Measurements from ENCODE around the gene RIPOR2. TPM values are rescaled to one million over a fixed set of nuclear protein-coding genes. Genes with fewer than 3 reads are reported as not detected.
"Not testable (repeated sequence)": the region's sequence is repeated elsewhere in the genome, so short reads cannot be mapped to it uniquely, and the experiment has no call there.

Gene RIPOR2
- polyA plus RNA-seq, 10 donors: 21.6 to 43.0 (median 25.5) TPM

DNA sequence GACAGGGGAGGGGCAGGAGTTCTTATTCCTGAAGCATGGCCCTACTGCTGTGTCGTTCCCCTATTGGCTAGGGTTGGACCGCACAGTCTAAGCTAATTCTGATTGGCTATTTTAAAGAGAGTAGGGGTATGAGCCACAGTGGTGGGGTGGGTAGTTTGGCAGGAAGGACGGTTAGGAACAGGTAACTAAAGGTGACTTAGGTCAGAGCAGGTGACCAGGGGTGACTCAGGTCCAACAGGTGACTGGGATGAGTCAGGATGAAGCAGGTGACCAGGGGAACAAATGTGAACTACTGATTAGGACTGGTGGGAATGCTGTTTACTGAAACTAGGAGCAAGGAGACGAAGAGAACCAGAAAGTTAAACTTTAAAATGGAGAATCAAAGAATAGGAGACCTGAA lies 58.0 kb downstream of the RIPOR2 start:
- DNase-seq: not testable (repeated sequence)

DNA sequence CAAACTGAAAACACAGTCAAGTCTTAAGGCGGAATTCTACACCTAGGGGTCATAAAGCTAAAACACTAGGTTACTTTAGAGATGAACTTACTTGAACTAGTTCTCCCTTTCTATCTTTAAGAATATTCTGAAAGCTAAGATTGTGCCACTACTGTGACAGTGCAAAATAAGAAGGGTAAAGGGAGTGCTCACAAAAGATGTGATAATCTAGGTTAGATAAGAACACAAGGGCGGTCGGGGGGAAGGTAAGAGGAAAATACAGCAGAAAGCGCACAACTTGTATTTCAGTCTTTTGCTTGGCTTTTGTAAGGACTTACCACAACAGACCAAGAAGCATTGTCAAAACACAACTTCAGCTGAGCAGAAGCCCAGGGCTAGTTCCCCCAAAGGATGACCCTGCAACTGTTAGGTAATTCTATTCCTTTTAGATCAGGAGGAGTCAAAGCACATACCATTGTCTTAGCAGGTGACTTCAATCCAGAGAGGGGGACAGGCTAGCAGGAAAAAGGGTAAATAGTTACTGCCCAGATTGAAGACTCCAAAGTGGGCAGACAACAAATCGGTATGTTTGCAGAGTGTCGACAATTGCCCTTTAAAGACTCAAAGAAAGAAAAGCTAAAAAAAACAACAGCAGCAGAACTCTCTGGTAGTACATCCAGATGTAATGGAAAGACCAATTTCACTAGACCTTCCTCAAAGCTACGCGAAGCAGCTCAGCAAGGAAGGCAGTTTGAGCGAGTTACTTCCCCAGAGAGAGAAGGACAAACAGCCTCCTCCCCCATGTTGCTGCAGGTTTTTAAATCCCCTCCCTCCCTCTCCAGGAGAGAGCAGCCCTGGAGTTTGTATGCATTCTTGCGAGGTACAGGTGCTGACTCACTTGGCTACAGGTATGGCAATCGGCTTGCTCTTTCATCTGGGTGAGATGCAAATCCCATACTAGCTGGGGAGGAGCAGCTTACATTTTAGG lies 59.0 kb downstream of the RIPOR2 start:
- no peak for DNase-seq

DNA sequence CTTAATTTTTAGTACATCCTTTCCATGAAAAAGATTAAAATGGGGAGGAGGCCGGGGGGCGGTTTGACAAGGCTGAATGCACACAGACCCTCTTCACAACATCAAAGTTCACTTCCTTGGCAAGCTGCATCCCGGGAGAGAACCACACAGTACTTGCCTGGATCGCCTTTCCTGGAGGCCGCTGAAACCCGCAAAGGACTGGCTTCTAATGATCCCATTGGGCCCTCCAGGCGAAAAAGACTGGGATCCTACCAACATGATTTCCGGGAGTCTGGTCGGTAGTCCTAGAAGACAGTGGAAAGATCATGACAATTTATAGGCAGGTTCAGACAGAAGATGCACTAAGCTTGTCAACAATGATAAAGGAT lies 60.2 kb downstream of the RIPOR2 start:
- DNase-seq: peak in 1 of 3 donors; percentile 47

- peak; percentile 57 to 92 (median 82) for DNase-seq
Observed at GRCh38 chr6:24874776-24875533, 60.8 kb downstream of the RIPOR2 start.

DNA sequence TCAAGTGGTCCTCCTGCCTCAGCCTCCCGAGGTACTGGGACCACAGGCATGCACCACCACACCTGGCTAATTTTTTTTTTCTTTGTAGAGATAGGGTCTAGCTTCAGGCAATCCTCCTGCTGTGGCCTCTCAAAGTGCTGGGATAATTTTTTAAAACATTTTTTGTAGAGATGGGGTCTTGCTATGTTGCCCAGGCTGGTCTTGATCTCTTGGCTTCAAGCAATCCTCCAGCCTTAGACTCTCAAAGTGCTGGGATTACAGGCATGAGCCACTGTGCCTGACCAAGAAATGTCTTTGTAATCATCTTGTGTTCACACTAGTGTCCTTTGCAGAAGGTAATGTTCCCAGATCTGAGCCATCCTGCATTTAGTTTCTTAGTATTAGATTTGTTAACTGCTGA lies 61.6 kb downstream of the RIPOR2 start:
- DNase-seq: no peak

GRCh38 chr6:24872779-24873178 lies 63.0 kb downstream of the RIPOR2 start:
- DNase-seq: no peak

- DNase-seq: no peak
Observed at GRCh38 chr6:24868765-24869164, 67.0 kb downstream of the RIPOR2 start.

DNA sequence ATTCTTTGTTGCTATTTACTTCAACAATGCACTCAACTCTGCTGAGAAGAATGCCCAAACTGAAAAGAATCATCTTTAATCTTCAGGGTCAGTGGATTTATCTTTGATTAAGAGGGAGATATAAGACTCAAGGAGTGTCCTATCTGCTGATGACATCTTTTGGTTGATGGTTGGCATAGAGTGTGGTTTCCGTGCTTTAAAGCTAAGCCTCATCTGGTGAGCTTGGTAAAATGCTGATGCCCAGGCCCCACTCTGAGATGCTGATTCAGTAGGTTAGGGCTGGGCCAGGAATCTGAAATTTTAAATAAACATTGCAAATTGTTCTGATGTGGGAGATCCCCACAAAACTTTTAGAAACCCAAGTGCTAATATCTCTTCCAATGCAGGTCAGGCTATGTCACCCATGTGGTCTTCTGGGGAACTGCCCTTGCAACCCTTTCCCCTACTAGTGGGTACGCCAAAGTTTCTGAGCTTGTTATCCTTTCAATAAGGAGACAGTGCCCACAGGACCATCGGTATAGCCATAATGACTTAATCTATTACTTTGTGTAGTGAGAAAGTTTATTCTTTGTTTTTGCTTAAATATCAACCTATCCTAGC lies 68.6 kb downstream of the RIPOR2 start:
- DNase-seq: no peak

- no peak for DNase-seq
Observed at GRCh38 chr6:24865161-24865560, 70.6 kb downstream of the RIPOR2 start.

DNA sequence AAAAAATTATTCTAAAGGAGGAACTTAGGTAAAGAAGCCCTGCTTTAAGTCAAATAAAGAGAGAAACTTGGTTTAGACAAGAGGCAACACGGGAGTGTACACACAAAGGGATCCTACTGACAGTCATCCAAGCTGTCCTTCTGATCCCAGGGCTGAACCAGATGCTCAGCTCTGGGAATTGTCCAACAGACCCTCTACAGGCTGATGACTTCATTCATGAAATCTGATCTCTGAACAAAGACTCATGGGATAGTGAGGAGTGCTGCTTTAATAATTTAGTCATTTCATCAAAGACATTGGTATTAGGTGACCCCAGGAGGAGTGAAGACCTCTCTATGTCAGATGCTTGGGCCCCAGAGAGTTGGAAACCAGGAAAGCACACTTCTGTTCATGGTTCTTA lies 71.4 kb downstream of the RIPOR2 start:
- peak; percentile 54 to 76 (median 56) for DNase-seq

GRCh38 chr6:24861934-24862333 lies 73.8 kb downstream of the RIPOR2 start:
- DNase-seq: no peak

- no peak for DNase-seq
Observed at GRCh38 chr6:24859608-24860200, 76.1 kb downstream of the RIPOR2 start.

DNA sequence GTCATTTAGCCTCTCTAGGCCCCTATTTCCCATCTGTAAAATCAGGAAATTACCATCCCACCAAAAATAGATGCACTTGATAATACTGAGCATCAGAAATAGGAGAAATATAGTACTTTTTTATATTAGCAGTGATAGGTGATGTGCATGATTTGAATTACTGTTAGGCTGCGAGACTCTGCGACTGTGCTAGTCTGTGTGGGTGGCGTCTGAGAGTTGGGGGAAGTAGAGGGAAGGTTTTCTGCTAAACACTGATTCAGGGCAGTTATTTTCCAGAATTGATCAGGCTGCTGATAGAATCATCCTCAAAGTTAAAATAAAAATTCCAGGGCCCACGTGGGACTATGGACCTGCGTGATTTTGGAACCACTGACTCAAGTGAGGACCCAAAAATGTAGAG lies 76.6 kb downstream of the RIPOR2 start:
- no peak for DNase-seq

DNA sequence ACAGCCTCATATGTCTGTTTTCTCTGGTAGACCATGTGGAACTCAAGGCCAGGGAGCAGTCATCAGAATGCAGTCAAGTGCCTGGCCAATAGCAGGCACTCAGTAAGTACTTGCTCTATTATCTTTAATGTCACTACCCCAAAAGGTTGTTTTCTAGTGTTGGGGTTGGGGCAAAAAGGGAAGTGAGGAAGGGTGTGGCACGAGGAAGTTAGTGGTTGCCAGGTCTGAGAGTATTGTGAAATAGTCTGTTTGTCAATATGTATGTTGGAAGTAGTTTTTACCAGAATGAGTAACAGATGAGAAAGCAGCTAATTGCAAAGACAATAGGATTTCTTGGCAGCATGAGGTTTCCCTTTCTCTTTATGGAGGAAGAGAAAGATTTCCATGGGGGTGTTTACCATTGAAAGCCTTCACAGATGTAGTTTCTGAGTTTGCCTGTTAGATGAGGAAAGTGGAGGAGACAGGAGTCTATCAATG lies 77.5 kb downstream of the RIPOR2 start:
- DNase-seq: peak in 1 of 3 donors; percentile 37

DNA sequence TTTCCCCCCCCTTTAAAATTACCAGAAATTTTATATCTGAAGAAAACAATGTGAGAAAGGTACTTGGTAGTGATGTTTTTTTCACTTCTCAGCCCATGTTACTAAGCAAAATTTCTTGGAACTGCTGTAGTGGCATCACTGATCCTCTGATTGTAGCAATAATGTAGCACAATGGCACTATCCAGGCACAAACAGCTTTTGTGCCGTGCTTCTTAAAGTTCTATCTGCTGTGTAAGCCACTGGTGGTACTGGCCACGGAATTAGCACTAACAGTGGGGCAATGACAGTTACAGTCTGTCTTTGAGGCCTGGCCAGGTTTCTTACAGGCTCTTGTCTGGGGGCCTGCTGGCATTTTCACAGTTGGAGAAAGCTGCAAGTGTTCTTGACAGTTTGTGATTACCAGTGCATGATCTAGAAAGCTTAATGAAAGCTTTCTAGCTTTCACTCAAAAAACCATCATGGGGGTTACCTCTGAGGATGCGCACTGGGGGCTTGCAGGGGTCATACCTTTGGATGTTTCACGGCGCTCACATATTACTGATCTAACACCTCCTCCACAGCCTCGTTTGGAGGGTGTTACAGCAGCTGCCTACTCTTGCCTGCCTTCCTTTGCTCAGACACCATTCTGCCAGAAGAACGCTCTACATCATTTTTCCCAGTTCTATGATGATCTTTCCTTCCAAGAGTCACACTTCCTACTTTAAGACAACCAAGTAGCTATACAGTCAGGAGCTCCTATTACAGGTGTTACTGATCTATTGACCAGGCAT lies 78.7 kb downstream of the RIPOR2 start:
- no peak for DNase-seq

GRCh38 chr6:24856246-24856599 lies 79.5 kb downstream of the RIPOR2 start:
- no peak for DNase-seq

DNA sequence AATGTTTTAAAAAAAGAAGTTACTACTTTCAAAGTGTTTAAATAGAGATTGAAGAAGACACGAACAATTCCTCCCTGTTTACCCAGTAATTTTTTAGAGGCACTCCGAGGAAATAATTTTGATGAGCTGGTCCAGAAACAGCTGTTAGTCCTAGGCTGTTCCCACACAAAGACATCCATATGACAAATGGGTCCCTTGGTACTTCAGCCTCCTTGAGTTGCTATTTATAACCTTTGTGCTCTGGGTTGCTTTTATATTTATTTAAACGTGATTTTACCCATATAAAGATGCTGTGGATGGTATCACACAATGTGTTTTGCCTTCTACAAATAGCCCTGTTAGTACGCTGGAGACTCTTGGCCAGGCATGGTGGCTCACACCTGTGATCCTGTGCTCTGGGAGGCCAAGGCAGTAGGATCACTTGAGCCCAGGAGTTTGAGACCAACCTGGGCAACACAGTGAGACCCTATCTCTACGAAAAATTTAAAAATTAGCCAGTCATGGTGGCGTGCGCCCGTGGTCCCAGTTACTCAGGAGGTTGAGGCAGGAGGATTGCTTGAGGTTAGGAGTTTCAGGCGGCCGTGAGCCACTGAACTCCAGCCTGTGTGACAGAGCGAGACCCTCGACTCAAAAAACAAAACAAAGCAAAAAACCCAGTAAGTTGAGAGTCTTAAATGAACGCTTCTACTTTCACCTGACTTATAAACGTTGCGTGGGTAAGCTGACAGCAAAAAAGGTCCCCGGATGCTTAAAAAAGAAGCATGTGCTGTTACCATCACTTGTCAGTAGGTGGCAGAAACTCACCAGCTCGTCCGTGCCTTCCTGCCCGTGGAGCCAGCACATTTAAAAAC lies 80.1 kb downstream of the RIPOR2 start:
- peak; percentile 67 to 86 (median 78) for DNase-seq

GRCh38 chr6:24854077-24854666 lies 81.6 kb downstream of the RIPOR2 start:
- peak in 1 of 3 donors; percentile 27 for DNase-seq

DNA sequence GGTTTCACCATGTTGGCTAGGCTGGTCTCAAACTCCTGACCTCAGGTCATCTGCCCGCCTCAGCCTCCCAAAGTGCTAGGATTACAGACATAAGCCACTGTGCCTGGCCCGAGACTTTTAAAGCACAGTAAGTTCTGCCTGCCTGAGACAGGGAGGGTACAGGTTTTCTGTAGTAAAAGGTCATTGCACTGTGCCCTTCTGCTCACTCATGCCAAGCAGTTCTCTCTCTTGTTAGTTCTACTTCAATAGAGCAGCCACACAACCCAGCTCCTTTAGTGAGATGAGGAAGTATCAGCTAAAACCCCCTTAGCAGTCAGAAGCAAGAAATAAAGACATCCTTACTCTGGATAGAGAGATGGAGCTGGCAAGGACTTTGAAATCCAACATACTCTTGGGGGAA lies 84.7 kb downstream of the RIPOR2 start:
- no peak for DNase-seq

DNA sequence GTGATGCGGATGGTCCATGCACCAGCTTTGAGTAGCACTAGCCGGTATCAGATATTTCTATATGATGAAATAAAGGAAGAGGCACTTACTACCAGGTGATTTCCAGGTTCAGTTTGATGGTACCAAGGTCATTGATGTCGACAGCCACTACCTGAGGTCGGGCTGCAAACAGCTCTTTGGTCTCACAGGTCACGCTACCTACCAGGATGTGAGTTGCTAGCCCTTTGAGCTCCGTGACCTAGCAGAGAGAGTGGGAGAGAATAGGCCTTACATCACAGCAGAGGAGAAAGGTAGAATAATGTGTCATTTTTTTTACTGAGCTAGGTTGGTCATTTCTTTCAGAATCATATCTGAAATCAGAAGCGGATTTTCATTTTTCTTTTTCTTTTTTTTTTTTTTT lies 86.0 kb downstream of the RIPOR2 start:
- no peak for DNase-seq

Data from muscle of back (tissue), 11 donors.